HG02885 (cell line): ENCODE results near the gene TJP1.

Source experiments
- ATAC-seq: cut with Tn5 transposase; IDR thresholded peaks from one replicate; pipeline ENCODE4 v1.9.1; 2021; ENCODE audit warnings: mild to moderate bottlenecking; ENCODE audit not compliant: unreplicated experiment, poor library complexity

The TJP1 gene

GRCh38 chr15:29822100-29822683 is at the start of gene TJP1:
Gene TJP1 (minus strand): TSS chr15:29822468. CDS start chr15:29822028, 440 bp downstream.
- ATAC-seq = no peak

GRCh38 chr15:29871401-29871800 is 49.1 kb upstream of the TJP1 start:
- ATAC-seq = no peak

GRCh38 chr15:29870495-29871151 is 48.4 kb upstream of the TJP1 start:
- no peak for ATAC-seq

GRCh38 chr15:29867241-29868000 is 45.2 kb upstream of the TJP1 start:
- no peak for ATAC-seq

GRCh38 chr15:29866337-29866736 is 44.1 kb upstream of the TJP1 start:
- no peak for ATAC-seq

- no peak for ATAC-seq
Observed at GRCh38 chr15:29864501-29864900, 42.2 kb upstream of the TJP1 start.

- ATAC-seq = no peak
Observed at GRCh38 chr15:29863438-29863837, 41.2 kb upstream of the TJP1 start.

- no peak for ATAC-seq
Observed at GRCh38 chr15:29862271-29862670, 40.0 kb upstream of the TJP1 start.

GRCh38 chr15:29860872-29861271 is 38.6 kb upstream of the TJP1 start:
- ATAC-seq = no peak

GRCh38 chr15:29859973-29860715 is 37.9 kb upstream of the TJP1 start:
- ATAC-seq = no peak

GRCh38 chr15:29859293-29859692 is 37.0 kb upstream of the TJP1 start:
- ATAC-seq = no peak

- ATAC-seq = no peak
Observed at GRCh38 chr15:29857221-29857789, 35.0 kb upstream of the TJP1 start.

- no peak for ATAC-seq
Observed at GRCh38 chr15:29854413-29854812, 32.1 kb upstream of the TJP1 start.

- no peak for ATAC-seq
Observed at GRCh38 chr15:29853211-29853987, 31.1 kb upstream of the TJP1 start.

GRCh38 chr15:29852201-29852600 is 29.9 kb upstream of the TJP1 start:
- ATAC-seq = no peak

- ATAC-seq = no peak
Observed at GRCh38 chr15:29849716-29850115, 27.4 kb upstream of the TJP1 start.

- no peak for ATAC-seq
Observed at GRCh38 chr15:29849218-29849617, 26.9 kb upstream of the TJP1 start.

GRCh38 chr15:29844290-29844903 is 22.1 kb upstream of the TJP1 start:
- ATAC-seq = no peak

- ATAC-seq = no peak
Observed at GRCh38 chr15:29842290-29842689, 20.0 kb upstream of the TJP1 start.
